Measurements from ENCODE around the gene ISYNA1. TPM values are rescaled to one million over a fixed set of nuclear protein-coding genes. Genes with fewer than 3 reads are reported as not detected.

Gene ISYNA1
- polyA plus RNA-seq, 3 donors = 3.7 TPM; not detected in 2

DNA sequence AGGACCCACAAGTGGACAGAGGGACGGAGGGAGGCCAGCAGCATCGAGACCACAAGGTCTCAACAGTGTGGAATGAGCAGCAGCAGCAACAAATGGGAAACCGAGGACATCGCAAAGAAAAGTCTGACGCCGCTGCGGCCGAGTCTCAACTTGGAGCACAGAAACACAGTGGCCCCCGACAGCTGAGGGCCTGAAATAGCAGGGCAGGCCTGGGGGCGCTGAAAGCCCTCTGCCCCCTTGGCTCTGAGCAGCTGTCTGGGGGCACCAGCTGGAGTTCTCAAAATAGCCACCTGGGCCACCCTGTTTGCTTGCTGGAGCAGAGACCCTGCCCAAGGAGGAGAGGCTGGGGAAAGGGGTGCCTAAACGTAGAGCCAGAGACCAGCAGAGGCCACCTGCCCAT lies 5.9 kb upstream of the ISYNA1 start:
- Histone ChIP-seq H3K27me3 (ENCODE audit: control insufficient read depth in 2 of 2, insufficient read depth in 2 of 2, low read length in 2 of 2) (peaks cover 0 to 10% of the 10 kb centered on the region in 2 donors), H4K20me1 (ENCODE audit: insufficient read depth, low read length) (peaks cover 100% of the 10 kb centered on the region), H3K4me1 (ENCODE audit: control insufficient read depth in 1 of 2, insufficient read depth in 2 of 2, low read length in 2 of 2) (no peaks in the 10 kb centered on the region), H3K9ac (ENCODE audit: insufficient read depth, low read length, poor library complexity, severe bottlenecking) (no peak overlapping the region), H3K36me3 (replicated peaks in 1 of 2; ENCODE audit: control insufficient read depth in 1 of 2, insufficient read depth in 2 of 2, low read length in 2 of 2) (peaks cover 62% of the 10 kb centered on the region in 2 donors), H3K9me3 (replicated peaks in 1 of 2; ENCODE audit: control insufficient read depth in 1 of 2, insufficient read depth in 1 of 2, low read length in 2 of 2) (no peaks in the 10 kb centered on the region), H2AFZ (ENCODE audit: insufficient read depth, low read depth, low read length, poor library complexity, severe bottlenecking) (no peak overlapping the region), H3K79me2 (ENCODE audit: insufficient read depth, low read length) (no peaks in the 10 kb centered on the region), H3K4me3 (replicated peaks in 1 of 3; ENCODE audit: low read depth in 2 of 3, low read length in 3 of 3) (no peak overlapping the region), H3K27ac (ENCODE audit: low read depth in 1 of 2, low read length in 2 of 2) (no peak overlapping the region), H3K4me2 (replicated peaks; ENCODE audit: extremely low read depth, low read length, poor library complexity, severe bottlenecking) (no peak overlapping the region)
- intact Hi-C loops (cut with micrococcal nuclease) = no loop called here
- no peak for DNase-seq
- Mint-ChIP-seq H3K27me3 (ENCODE audit: low read depth in 3 of 3) (peaks cover 4 to 14% (median 12%) of the 10 kb centered on the region in 3 donors), H3K4me1 (peaks cover 13% of the 10 kb centered on the region), H3K9me3 (peaks cover 0 to 6% (median 0%) of the 10 kb centered on the region in 7 donors), H3K27ac (no peak overlapping the region), H3K4me3 (no peak overlapping the region), H3K36me3 (peaks cover 58 to 64% of the 10 kb centered on the region in 2 donors)
- TF ChIP-seq, protein P1, sequence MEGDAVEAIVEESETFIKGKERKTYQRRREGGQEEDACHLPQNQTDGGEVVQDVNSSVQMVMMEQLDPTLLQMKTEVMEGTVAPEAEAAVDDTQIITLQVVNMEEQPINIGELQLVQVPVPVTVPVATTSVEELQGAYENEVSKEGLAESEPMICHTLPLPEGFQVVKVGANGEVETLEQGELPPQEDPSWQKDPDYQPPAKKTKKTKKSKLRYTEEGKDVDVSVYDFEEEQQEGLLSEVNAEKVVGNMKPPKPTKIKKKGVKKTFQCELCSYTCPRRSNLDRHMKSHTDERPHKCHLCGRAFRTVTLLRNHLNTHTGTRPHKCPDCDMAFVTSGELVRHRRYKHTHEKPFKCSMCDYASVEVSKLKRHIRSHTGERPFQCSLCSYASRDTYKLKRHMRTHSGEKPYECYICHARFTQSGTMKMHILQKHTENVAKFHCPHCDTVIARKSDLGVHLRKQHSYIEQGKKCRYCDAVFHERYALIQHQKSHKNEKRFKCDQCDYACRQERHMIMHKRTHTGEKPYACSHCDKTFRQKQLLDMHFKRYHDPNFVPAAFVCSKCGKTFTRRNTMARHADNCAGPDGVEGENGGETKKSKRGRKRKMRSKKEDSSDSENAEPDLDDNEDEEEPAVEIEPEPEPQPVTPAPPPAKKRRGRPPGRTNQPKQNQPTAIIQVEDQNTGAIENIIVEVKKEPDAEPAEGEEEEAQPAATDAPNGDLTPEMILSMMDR (IDR thresholded peaks at IDR 0.05) = no peak
- WGBS (ENCODE audit: insufficient coverage) = 97% methylated on average over 11 of the region's 11 CpGs

DNA sequence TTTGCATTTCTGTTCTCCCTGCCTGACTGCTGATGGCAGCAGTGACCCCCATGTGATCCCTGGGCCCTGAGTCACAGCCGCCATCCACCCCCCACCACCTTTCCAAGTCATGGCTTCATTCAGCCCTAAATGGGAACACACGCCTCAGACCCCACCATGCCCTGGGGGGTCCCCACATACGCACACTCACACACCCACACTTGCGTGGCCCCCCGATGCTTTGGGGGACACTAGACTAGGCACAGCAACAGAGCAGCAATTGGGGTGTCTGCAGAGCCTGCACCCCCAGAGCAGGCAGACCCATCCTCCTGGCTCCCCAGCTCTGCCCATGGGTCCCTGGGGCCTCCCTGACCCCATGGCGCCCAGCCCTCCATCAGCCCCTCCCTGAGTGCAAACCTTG lies 5.5 kb upstream of the ISYNA1 start:
- peaks cover 15% of the 10 kb centered on the region for H3K4me1 Mint-ChIP-seq
- Histone ChIP-seq H3K9ac (ENCODE audit: insufficient read depth, low read length, poor library complexity, severe bottlenecking) (no peak overlapping the region), H3K27me3 (ENCODE audit: control insufficient read depth in 2 of 2, insufficient read depth in 2 of 2, low read length in 2 of 2) (peaks cover 0 to 14% of the 10 kb centered on the region in 2 donors), H4K20me1 (ENCODE audit: insufficient read depth, low read length) (peaks cover 100% of the 10 kb centered on the region), H2AFZ (ENCODE audit: insufficient read depth, low read depth, low read length, poor library complexity, severe bottlenecking) (no peak overlapping the region), H3K79me2 (ENCODE audit: insufficient read depth, low read length) (no peaks in the 10 kb centered on the region), H3K9me3 (replicated peaks in 1 of 2; ENCODE audit: control insufficient read depth in 1 of 2, insufficient read depth in 1 of 2, low read length in 2 of 2) (no peaks in the 10 kb centered on the region), H3K36me3 (replicated peaks in 1 of 2; ENCODE audit: control insufficient read depth in 1 of 2, insufficient read depth in 2 of 2, low read length in 2 of 2) (peaks cover 57% of the 10 kb centered on the region in 2 donors), H3K4me2 (replicated peaks; ENCODE audit: extremely low read depth, low read length, poor library complexity, severe bottlenecking) (no peak overlapping the region), H3K4me3 (replicated peaks in 1 of 3; ENCODE audit: low read depth in 2 of 3, low read length in 3 of 3) (no peak overlapping the region), H3K4me1 (ENCODE audit: control insufficient read depth in 1 of 2, insufficient read depth in 2 of 2, low read length in 2 of 2) (peaks cover under 1 to 3% of the 10 kb centered on the region in 2 donors), H3K27ac (ENCODE audit: low read depth in 1 of 2, low read length in 2 of 2) (no peak overlapping the region)
- peaks cover 0 to 6% (median 0%) of the 10 kb centered on the region in 7 donors for H3K9me3 Mint-ChIP-seq
- H3K27me3 Mint-ChIP-seq (ENCODE audit: low read depth in 3 of 3) = peaks cover 8 to 18% (median 16%) of the 10 kb centered on the region in 3 donors
- TF ChIP-seq, protein P1 (IDR thresholded peaks at IDR 0.05) = no peak
- WGBS (ENCODE audit: insufficient coverage) = 98% methylated on average over 6 of the region's 6 CpGs
- DNase-seq = no peak
- peak overlapping the region in 2 of 7 donors; percentile 48 to 57 for H3K27ac Mint-ChIP-seq
- intact Hi-C loops (cut with micrococcal nuclease) = no loop called here
- H3K4me3 Mint-ChIP-seq = no peak overlapping the region
- peaks cover 54 to 60% of the 10 kb centered on the region in 2 donors for H3K36me3 Mint-ChIP-seq
